HG03378 (cell line): ENCODE measurements around the gene PGRMC2.

Experiments
- ATAC-seq: cut with Tn5 transposase; IDR thresholded peaks from one replicate; pipeline ENCODE4 v1.9.1; 2021; ENCODE audit warnings: mild to moderate bottlenecking, moderate library complexity; ENCODE audit not compliant: unreplicated experiment

The PGRMC2 gene

GRCh38 chr4:128225148-128225547, 62.5 kb downstream of the PGRMC2 start:
- ATAC-seq = no peak

GRCh38 chr4:128221586-128221985, 66.0 kb downstream of the PGRMC2 start:
- no peak for ATAC-seq

- peak; percentile 90 for ATAC-seq
These were observed 67.1 kb downstream of the PGRMC2 start for GRCh38 chr4:128220286-128221235.
